Activated naive CD8-positive, alpha-beta T cell (primary cell): ENCODE measurements around the gene DDA1.

Experiments used
- H3K27ac Mint-ChIP-seq: one replicate; pipeline ENCODE4 v1.8.0; 2021; ENCODE audit warnings: mixed read lengths
- H3K27me3 Mint-ChIP-seq: one replicate; pipeline ENCODE4 v1.8.0; 2021; ENCODE audit warnings: mixed read lengths
- H3K36me3 Mint-ChIP-seq: one replicate; pipeline ENCODE4 v1.8.0; 2021; ENCODE audit warnings: mixed read lengths
- H3K4me1 Mint-ChIP-seq: one replicate; pipeline ENCODE4 v1.8.0; 2021; ENCODE audit warnings: low read depth, mixed read lengths
- H3K4me3 Mint-ChIP-seq: one replicate; pipeline ENCODE4 v1.8.0; 2021; ENCODE audit warnings: mild to moderate bottlenecking, mixed read lengths
- H3K9me3 Mint-ChIP-seq: one replicate; pipeline ENCODE4 v1.8.0; 2021; ENCODE audit warnings: low read depth, mixed read lengths

Gene DDA1

GRCh38 chr19:17314007-17314593, 4.7 kb downstream of the DDA1 start:
- no peak overlapping the region for H3K27ac Mint-ChIP-seq
- peaks cover 17% of the 10 kb centered on the region for H3K4me1 Mint-ChIP-seq
- H3K27me3 Mint-ChIP-seq: no peaks in the 10 kb centered on the region
- no peaks in the 10 kb centered on the region for H3K36me3 Mint-ChIP-seq
- no peak overlapping the region for H3K4me3 Mint-ChIP-seq
- no peaks in the 10 kb centered on the region for H3K9me3 Mint-ChIP-seq

GRCh38 chr19:17318966-17319365, 9.6 kb downstream of the DDA1 start:
- H3K27ac Mint-ChIP-seq: no peak overlapping the region
- no peaks in the 10 kb centered on the region for H3K9me3 Mint-ChIP-seq
- H3K36me3 Mint-ChIP-seq: no peaks in the 10 kb centered on the region
- no peaks in the 10 kb centered on the region for H3K27me3 Mint-ChIP-seq
- peaks cover 1% of the 10 kb centered on the region for H3K4me1 Mint-ChIP-seq
- H3K4me3 Mint-ChIP-seq: no peak overlapping the region

GRCh38 chr19:17319473-17320238, 10.3 kb downstream of the DDA1 start:
- H3K4me1 Mint-ChIP-seq: peaks cover 1% of the 10 kb centered on the region
- H3K27ac Mint-ChIP-seq: no peak overlapping the region
- H3K4me3 Mint-ChIP-seq: no peak overlapping the region
- no peaks in the 10 kb centered on the region for H3K36me3 Mint-ChIP-seq
- H3K27me3 Mint-ChIP-seq: no peaks in the 10 kb centered on the region
- H3K9me3 Mint-ChIP-seq: no peaks in the 10 kb centered on the region

- no peak overlapping the region for H3K4me3 Mint-ChIP-seq
- peaks cover 1% of the 10 kb centered on the region for H3K4me1 Mint-ChIP-seq
- H3K36me3 Mint-ChIP-seq: no peaks in the 10 kb centered on the region
- H3K27me3 Mint-ChIP-seq: no peaks in the 10 kb centered on the region
- no peak overlapping the region for H3K27ac Mint-ChIP-seq
- H3K9me3 Mint-ChIP-seq: no peaks in the 10 kb centered on the region
Measured at GRCh38 chr19:17320435-17320834, 11.1 kb downstream of the DDA1 start.

- H3K27me3 Mint-ChIP-seq: no peaks in the 10 kb centered on the region
- no peak overlapping the region for H3K27ac Mint-ChIP-seq
- peaks cover 1% of the 10 kb centered on the region for H3K4me1 Mint-ChIP-seq
- H3K4me3 Mint-ChIP-seq: no peak overlapping the region
- H3K9me3 Mint-ChIP-seq: no peaks in the 10 kb centered on the region
- no peaks in the 10 kb centered on the region for H3K36me3 Mint-ChIP-seq
Measured at GRCh38 chr19:17321655-17322489, 12.5 kb downstream of the DDA1 start.

- no peaks in the 10 kb centered on the region for H3K36me3 Mint-ChIP-seq
- H3K4me1 Mint-ChIP-seq: peaks cover 3% of the 10 kb centered on the region
- H3K9me3 Mint-ChIP-seq: no peaks in the 10 kb centered on the region
- H3K4me3 Mint-ChIP-seq: no peak overlapping the region
- H3K27me3 Mint-ChIP-seq: no peaks in the 10 kb centered on the region
- H3K27ac Mint-ChIP-seq: no peak overlapping the region
Measured at GRCh38 chr19:17322854-17323253, 13.5 kb downstream of the DDA1 start.

GRCh38 chr19:17323300-17323963, 14.1 kb downstream of the DDA1 start:
- H3K4me1 Mint-ChIP-seq: peaks cover 3% of the 10 kb centered on the region
- H3K9me3 Mint-ChIP-seq: no peaks in the 10 kb centered on the region
- no peak overlapping the region for H3K27ac Mint-ChIP-seq
- no peaks in the 10 kb centered on the region for H3K36me3 Mint-ChIP-seq
- no peak overlapping the region for H3K4me3 Mint-ChIP-seq
- H3K27me3 Mint-ChIP-seq: no peaks in the 10 kb centered on the region

GRCh38 chr19:17323964-17324332, 14.6 kb downstream of the DDA1 start:
- Mint-ChIP-seq H3K4me3 (no peak overlapping the region), H3K36me3 (no peaks in the 10 kb centered on the region), H3K27ac (no peak overlapping the region), H3K27me3 (no peaks in the 10 kb centered on the region), H3K9me3 (no peaks in the 10 kb centered on the region), H3K4me1 (peaks cover 3% of the 10 kb centered on the region)

GRCh38 chr19:17324357-17325114, 15.2 kb downstream of the DDA1 start:
- H3K36me3 Mint-ChIP-seq: no peaks in the 10 kb centered on the region
- no peak overlapping the region for H3K4me3 Mint-ChIP-seq
- H3K27ac Mint-ChIP-seq: no peak overlapping the region
- H3K27me3 Mint-ChIP-seq: no peaks in the 10 kb centered on the region
- peaks cover 3% of the 10 kb centered on the region for H3K4me1 Mint-ChIP-seq
- H3K9me3 Mint-ChIP-seq: no peaks in the 10 kb centered on the region

GRCh38 chr19:17325133-17325532, 15.8 kb downstream of the DDA1 start:
- Mint-ChIP-seq H3K9me3 (no peaks in the 10 kb centered on the region), H3K27me3 (no peaks in the 10 kb centered on the region), H3K4me3 (no peak overlapping the region), H3K36me3 (no peaks in the 10 kb centered on the region), H3K4me1 (peaks cover 6% of the 10 kb centered on the region), H3K27ac (no peak overlapping the region)

- Mint-ChIP-seq H3K4me1 (peaks cover 11% of the 10 kb centered on the region), H3K27ac (no peak overlapping the region), H3K9me3 (no peaks in the 10 kb centered on the region), H3K4me3 (no peak overlapping the region), H3K27me3 (no peaks in the 10 kb centered on the region), H3K36me3 (no peaks in the 10 kb centered on the region)
Measured at GRCh38 chr19:17325881-17326594, 16.7 kb downstream of the DDA1 start.

- Mint-ChIP-seq H3K9me3 (no peaks in the 10 kb centered on the region), H3K36me3 (no peaks in the 10 kb centered on the region), H3K27ac (no peak overlapping the region), H3K4me1 (peaks cover 11% of the 10 kb centered on the region), H3K27me3 (no peaks in the 10 kb centered on the region), H3K4me3 (peak overlapping the region; percentile 42)
Measured at GRCh38 chr19:17326595-17326966, 17.2 kb downstream of the DDA1 start.

GRCh38 chr19:17327068-17327653, 17.8 kb downstream of the DDA1 start:
- no peaks in the 10 kb centered on the region for H3K27me3 Mint-ChIP-seq
- H3K9me3 Mint-ChIP-seq: no peaks in the 10 kb centered on the region
- H3K4me1 Mint-ChIP-seq: peaks cover 11% of the 10 kb centered on the region
- H3K4me3 Mint-ChIP-seq: peak overlapping the region; percentile 42
- no peaks in the 10 kb centered on the region for H3K36me3 Mint-ChIP-seq
- H3K27ac Mint-ChIP-seq: no peak overlapping the region
